Dendritic cell treated with granulocyte-macrophage colony-stimulating factor and Interleukin-4, amounts not matched to agents 40 ng/mL and 50 ng/mL, for 4 days (primary cell): ENCODE data around the gene ZNF423.

ENCODE experiments used
- H3K27ac Mint-ChIP-seq: one replicate; pipeline ENCODE4 v1.8.0; 2022; ENCODE audit warnings: mild to moderate bottlenecking, mixed read lengths
- H3K27me3 Mint-ChIP-seq: one replicate; pipeline ENCODE4 v1.8.0; 2022; ENCODE audit warnings: mild to moderate bottlenecking, mixed read lengths
- H3K36me3 Mint-ChIP-seq: one replicate; pipeline ENCODE4 v1.8.0; 2022; ENCODE audit warnings: low read depth, mixed read lengths
- H3K4me1 Mint-ChIP-seq: one replicate; pipeline ENCODE4 v1.8.0; 2022; ENCODE audit warnings: low read depth, mixed read lengths
- H3K4me3 Mint-ChIP-seq: one replicate; pipeline ENCODE4 v1.8.0; 2022; ENCODE audit warnings: mild to moderate bottlenecking, moderate library complexity, mixed read lengths
- H3K9me3 Mint-ChIP-seq: one replicate; pipeline ENCODE4 v1.8.0; 2022; ENCODE audit warnings: mixed read lengths
- intact Hi-C: fragments of 100-400 bp; cut with micrococcal nuclease; formaldehyde crosslinking; loops from one replicate; pipeline ENCODE4 v1.15.0; 2022

ZNF423 gene

GRCh38 chr16:49459953-49460735 is 395.8 kb downstream of the ZNF423 start:
- intact Hi-C loops = no loop called here
- Mint-ChIP-seq H3K4me1 (no peaks in the 10 kb centered on the region), H3K4me3 (no peak overlapping the region), H3K27ac (no peak overlapping the region), H3K27me3 (peaks cover 9% of the 10 kb centered on the region), H3K9me3 (no peaks in the 10 kb centered on the region), H3K36me3 (no peaks in the 10 kb centered on the region)

- intact Hi-C loops = no loop called here
- H3K36me3 Mint-ChIP-seq = no peaks in the 10 kb centered on the region
- H3K9me3 Mint-ChIP-seq = no peaks in the 10 kb centered on the region
- peaks cover 3% of the 10 kb centered on the region for H3K27me3 Mint-ChIP-seq
- no peaks in the 10 kb centered on the region for H3K4me1 Mint-ChIP-seq
- no peak overlapping the region for H3K4me3 Mint-ChIP-seq
- no peak overlapping the region for H3K27ac Mint-ChIP-seq
Observed at GRCh38 chr16:49458656-49459445, 397.1 kb downstream of the ZNF423 start.

- H3K27ac Mint-ChIP-seq = no peak overlapping the region
- no peaks in the 10 kb centered on the region for H3K27me3 Mint-ChIP-seq
- H3K36me3 Mint-ChIP-seq = no peaks in the 10 kb centered on the region
- no peaks in the 10 kb centered on the region for H3K9me3 Mint-ChIP-seq
- no peaks in the 10 kb centered on the region for H3K4me1 Mint-ChIP-seq
- no peak overlapping the region for H3K4me3 Mint-ChIP-seq
- intact Hi-C loops = no loop called here
Observed at GRCh38 chr16:49458243-49458642, 397.7 kb downstream of the ZNF423 start.

GRCh38 chr16:49457196-49457595 is 398.7 kb downstream of the ZNF423 start:
- Mint-ChIP-seq H3K4me1 (no peaks in the 10 kb centered on the region), H3K27ac (no peak overlapping the region), H3K27me3 (no peaks in the 10 kb centered on the region), H3K4me3 (no peak overlapping the region), H3K9me3 (no peaks in the 10 kb centered on the region), H3K36me3 (no peaks in the 10 kb centered on the region)
- intact Hi-C loops = no loop called here

GRCh38 chr16:49456763-49457162 is 399.1 kb downstream of the ZNF423 start:
- no peak overlapping the region for H3K27ac Mint-ChIP-seq
- no peaks in the 10 kb centered on the region for H3K4me1 Mint-ChIP-seq
- H3K27me3 Mint-ChIP-seq = peaks cover 1% of the 10 kb centered on the region
- no peaks in the 10 kb centered on the region for H3K9me3 Mint-ChIP-seq
- intact Hi-C loops = no loop called here
- no peak overlapping the region for H3K4me3 Mint-ChIP-seq
- no peaks in the 10 kb centered on the region for H3K36me3 Mint-ChIP-seq

GRCh38 chr16:49455991-49456745 is 399.7 kb downstream of the ZNF423 start:
- Mint-ChIP-seq H3K27me3 (peaks cover 1% of the 10 kb centered on the region), H3K9me3 (no peaks in the 10 kb centered on the region), H3K4me3 (no peak overlapping the region), H3K27ac (no peak overlapping the region), H3K4me1 (no peaks in the 10 kb centered on the region), H3K36me3 (no peaks in the 10 kb centered on the region)
- intact Hi-C loops = no loop called here

- Mint-ChIP-seq H3K27me3 (peaks cover 1% of the 10 kb centered on the region), H3K27ac (no peak overlapping the region), H3K36me3 (no peaks in the 10 kb centered on the region), H3K4me1 (no peaks in the 10 kb centered on the region), H3K9me3 (no peaks in the 10 kb centered on the region), H3K4me3 (no peak overlapping the region)
- intact Hi-C loops = no loop called here
Observed at GRCh38 chr16:49455181-49455990, 400.5 kb downstream of the ZNF423 start.

GRCh38 chr16:49454426-49455180 is 401.3 kb downstream of the ZNF423 start:
- intact Hi-C loops = no loop called here
- Mint-ChIP-seq H3K9me3 (no peaks in the 10 kb centered on the region), H3K4me3 (no peak overlapping the region), H3K4me1 (no peaks in the 10 kb centered on the region), H3K27me3 (peaks cover 1% of the 10 kb centered on the region), H3K36me3 (no peaks in the 10 kb centered on the region), H3K27ac (no peak overlapping the region)

GRCh38 chr16:49453983-49454382 is 401.9 kb downstream of the ZNF423 start:
- intact Hi-C loops = no loop called here
- Mint-ChIP-seq H3K27me3 (peaks cover 1% of the 10 kb centered on the region), H3K27ac (no peak overlapping the region), H3K4me1 (no peaks in the 10 kb centered on the region), H3K9me3 (no peaks in the 10 kb centered on the region), H3K36me3 (no peaks in the 10 kb centered on the region), H3K4me3 (no peak overlapping the region)

GRCh38 chr16:49453021-49453420 is 402.9 kb downstream of the ZNF423 start:
- no peaks in the 10 kb centered on the region for H3K36me3 Mint-ChIP-seq
- H3K27me3 Mint-ChIP-seq = peaks cover 1% of the 10 kb centered on the region
- no peak overlapping the region for H3K27ac Mint-ChIP-seq
- no peaks in the 10 kb centered on the region for H3K4me1 Mint-ChIP-seq
- intact Hi-C loops = no loop called here
- no peaks in the 10 kb centered on the region for H3K9me3 Mint-ChIP-seq
- H3K4me3 Mint-ChIP-seq = no peak overlapping the region

- Mint-ChIP-seq H3K27ac (no peak overlapping the region), H3K36me3 (no peaks in the 10 kb centered on the region), H3K4me1 (no peaks in the 10 kb centered on the region), H3K27me3 (peaks cover 1% of the 10 kb centered on the region), H3K9me3 (no peaks in the 10 kb centered on the region), H3K4me3 (no peak overlapping the region)
- intact Hi-C loops = no loop called here
Observed at GRCh38 chr16:49452578-49452977, 403.3 kb downstream of the ZNF423 start.

- Mint-ChIP-seq H3K36me3 (no peaks in the 10 kb centered on the region), H3K9me3 (no peaks in the 10 kb centered on the region), H3K27me3 (peaks cover 1% of the 10 kb centered on the region), H3K27ac (no peak overlapping the region), H3K4me1 (no peaks in the 10 kb centered on the region), H3K4me3 (no peak overlapping the region)
- intact Hi-C loops = no loop called here
Observed at GRCh38 chr16:49452108-49452507, 403.8 kb downstream of the ZNF423 start.

GRCh38 chr16:49446805-49447204 is 409.1 kb downstream of the ZNF423 start:
- Mint-ChIP-seq H3K4me1 (no peaks in the 10 kb centered on the region), H3K4me3 (no peak overlapping the region), H3K9me3 (no peaks in the 10 kb centered on the region), H3K36me3 (no peaks in the 10 kb centered on the region), H3K27me3 (peaks cover 3% of the 10 kb centered on the region), H3K27ac (no peak overlapping the region)
- intact Hi-C loops = no loop called here
